WTC11 (cell line): Measurements from ENCODE around the gene EMC10. TPM values are rescaled to one million over a fixed set of nuclear protein-coding genes. Genes with fewer than 3 reads are reported as not detected.

Experiments used
- ATAC-seq: fragments of 200-7000 bp; cut with Tn5 transposase; 2 replicates; pipeline ENCODE4 v1.10.0; 2021; ENCODE audit warnings: mild to moderate bottlenecking, moderate library complexity
- CTCF ChIA-PET: fragments of 300-600 bp; sonication (Branson Sonifier 250); formaldehyde crosslinking; loops from one replicate; lab custom pipeline; 2021; ENCODE audit warnings: antibody characterized with exemption; lab: Charles Lee
- POLR2A ChIA-PET: fragments of 350-600 bp; sonication (Branson Sonifier 250); formaldehyde crosslinking; loops from one replicate; lab custom pipeline; 2021; ENCODE audit warnings: antibody characterized with exemption; lab: Charles Lee
- DNase-seq: peaks from one replicate; pipeline ENCODE4 v3.0.0; 2021; ENCODE audit warnings: low spot score
- H3K27ac Mint-ChIP-seq: 2 replicates; pipeline ENCODE4 v1.8.0; 2021; ENCODE audit warnings: mixed read lengths
- H3K27me3 Mint-ChIP-seq: 2 replicates; pipeline ENCODE4 v1.8.0; 2021; ENCODE audit warnings: low read depth, mild to moderate bottlenecking, moderate library complexity, mixed read lengths
- H3K36me3 Mint-ChIP-seq: 2 replicates; pipeline ENCODE4 v1.8.0; 2021; ENCODE audit warnings: mixed read lengths
- H3K4me1 Mint-ChIP-seq: 2 replicates; pipeline ENCODE4 v1.8.0; 2022; ENCODE audit warnings: mixed read lengths
- H3K4me3 Mint-ChIP-seq: 2 replicates; pipeline ENCODE4 v1.8.0; 2021; ENCODE audit warnings: mild to moderate bottlenecking, moderate library complexity, mixed read lengths
- H3K9me3 Mint-ChIP-seq: 2 replicates; pipeline ENCODE4 v1.8.0; 2021; ENCODE audit warnings: mixed read lengths
- ARID4B ChIP-seq: sonication (generic); formaldehyde crosslinking; IDR thresholded peaks from 2 replicates; pipeline ENCODE4 v1.8.0; 2023; ENCODE audit warnings: missing genetic modification reagents, mild to moderate bottlenecking, borderline replicate concordance
- ATF2 ChIP-seq: sonication (generic); formaldehyde crosslinking; IDR thresholded peaks from 2 replicates; pipeline ENCODE4 v1.8.1; 2022; ENCODE audit warnings: low read depth, missing genetic modification reagents, borderline replicate concordance
- CDX4 ChIP-seq: fragments of 250-450 bp; sonication (Bioruptor Pico); IDR thresholded peaks from 2 replicates; pipeline ENCODE4 v1.9.0; 2021; ENCODE audit warnings: moderate library complexity, mild to moderate bottlenecking, inconsistent platforms, borderline replicate concordance
- ELF4 ChIP-seq: sonication (generic); formaldehyde crosslinking; IDR thresholded peaks from 2 replicates; pipeline ENCODE4 v1.8.1; 2022; ENCODE audit warnings: low read depth, mild to moderate bottlenecking, moderate library complexity, missing genetic modification reagents
- GABPB1 ChIP-seq: sonication (generic); formaldehyde crosslinking; IDR thresholded peaks from 2 replicates; pipeline ENCODE4 v1.8.1; 2023; ENCODE audit warnings: mild to moderate bottlenecking, missing genetic modification reagents
- GTF2I ChIP-seq: fragments of 250-450 bp; sonication (Bioruptor Pico); conservative IDR thresholded peaks from 2 replicates; pipeline ENCODE4 v1.4.0; 2021; ENCODE audit warnings: mild to moderate bottlenecking
- MAX ChIP-seq: sonication (generic); formaldehyde crosslinking; IDR thresholded peaks from 2 replicates; pipeline ENCODE4 v1.8.0; 2022; ENCODE audit warnings: mild to moderate bottlenecking, missing genetic modification reagents
- MYBL2 ChIP-seq: sonication (generic); formaldehyde crosslinking; IDR thresholded peaks from 2 replicates; pipeline ENCODE4 v1.8.1; 2023; ENCODE audit warnings: mild to moderate bottlenecking, moderate library complexity, missing genetic modification reagents
- RELA ChIP-seq: sonication (generic); formaldehyde crosslinking; IDR thresholded peaks from 2 replicates; pipeline ENCODE4 v1.8.1; 2022; ENCODE audit warnings: missing genetic modification reagents, mild to moderate bottlenecking, borderline replicate concordance
- RORB ChIP-seq: fragments of 250-450 bp; sonication (Bioruptor Pico); IDR thresholded peaks from 2 replicates; pipeline ENCODE4 v1.9.0; 2021; ENCODE audit warnings: mild to moderate bottlenecking
- ZNF121 ChIP-seq: sonication (generic); formaldehyde crosslinking; IDR thresholded peaks from 2 replicates; pipeline ENCODE4 v1.8.0; 2023; ENCODE audit warnings: missing genetic modification reagents
- ZNF281 ChIP-seq: sonication (generic); formaldehyde crosslinking; IDR thresholded peaks from 2 replicates; pipeline ENCODE4 v1.8.0; 2023; ENCODE audit warnings: mild to moderate bottlenecking, missing genetic modification reagents
- ZNF416 ChIP-seq: fragments of 250-450 bp; sonication (Bioruptor Pico); IDR thresholded peaks from 2 replicates; pipeline ENCODE4 v1.9.0; 2021; ENCODE audit warnings: mild to moderate bottlenecking, inconsistent platforms
- ZNF512 ChIP-seq: sonication (generic); formaldehyde crosslinking; IDR thresholded peaks from 2 replicates; pipeline ENCODE4 v1.8.1; 2022; ENCODE audit warnings: missing genetic modification reagents, borderline replicate concordance
- total RNA-seq: library from RNA; stranded (reverse); gene quantifications from 3 replicates; pipeline ENCODE4 v1.2.3, GENCODE V29; 2021
- TF ChIP-seq, protein P1 (sequence below): sonication (generic); formaldehyde crosslinking; conservative IDR thresholded peaks from 2 replicates; pipeline ENCODE4 v1.8.1; 2023; ENCODE audit warnings: mild to moderate bottlenecking, low read depth, missing genetic modification reagents, moderate library complexity
- TF ChIP-seq, protein P2 (sequence below): sonication (generic); formaldehyde crosslinking; IDR thresholded peaks from 2 replicates; pipeline ENCODE4 v1.8.1; 2023; ENCODE audit warnings: mild to moderate bottlenecking, missing genetic modification reagents

Gene EMC10
- total RNA-seq, 1 experiment from 2014 or later = 114 TPM

DNA sequence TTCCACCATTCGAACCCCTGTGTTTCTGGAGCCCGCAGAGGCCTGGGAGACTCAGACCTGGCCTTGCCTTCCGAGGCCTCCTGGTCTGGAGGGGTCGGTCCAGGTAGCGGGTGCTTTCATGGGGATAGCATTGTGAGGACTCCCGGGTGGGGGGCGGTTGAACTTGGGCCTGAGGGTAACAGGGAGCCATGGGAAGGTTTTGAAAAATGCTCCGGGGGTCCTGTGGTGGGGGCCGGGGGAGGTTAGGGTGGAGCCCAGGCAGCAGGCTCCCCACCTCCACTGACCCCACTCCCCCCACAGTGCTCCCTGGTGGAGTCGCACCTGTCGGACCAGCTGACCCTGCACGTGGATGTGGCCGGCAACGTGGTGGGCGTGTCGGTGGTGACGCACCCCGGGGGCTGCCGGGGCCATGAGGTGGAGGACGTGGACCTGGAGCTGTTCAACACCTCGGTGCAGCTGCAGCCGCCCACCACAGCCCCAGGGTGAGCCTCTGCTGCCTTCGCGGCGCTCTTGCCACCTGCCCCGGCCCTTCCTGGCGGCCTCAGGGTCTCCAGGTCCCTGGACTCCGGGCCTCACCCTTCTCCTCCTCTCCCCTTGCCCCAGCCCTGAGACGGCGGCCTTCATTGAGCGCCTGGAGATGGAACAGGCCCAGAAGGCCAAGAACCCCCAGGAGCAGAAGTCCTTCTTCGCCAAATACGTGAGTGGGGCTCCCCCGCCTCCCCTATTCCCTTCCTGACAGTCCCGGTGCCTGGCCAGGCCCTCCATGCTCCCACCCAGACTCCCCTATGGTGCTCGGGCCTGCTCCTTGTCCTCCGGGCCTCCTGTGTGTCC is 4.2 kb downstream of the EMC10 start:
- ATAC-seq = no peak
- no peak overlapping the region for H3K27ac Mint-ChIP-seq
- ChIA-PET POLR2A (no interaction called here), CTCF (interaction anchor here (1.5 to 2.1 kb wide), 2 partner anchors 22 to 123 kb away, joined by 4 to 14 read pairs; no protein-coding TSS in a partner anchor)
- no peak for TF ChIP-seq GABPB1 (CRISPR knock-in tag)
- H3K4me1 Mint-ChIP-seq = peaks cover 9% of the 10 kb centered on the region
- H3K9me3 Mint-ChIP-seq = peaks cover 15% of the 10 kb centered on the region
- peaks cover 9% of the 10 kb centered on the region for H3K27me3 Mint-ChIP-seq
- no peak for DNase-seq
- H3K4me3 Mint-ChIP-seq = no peak overlapping the region
- H3K36me3 Mint-ChIP-seq = peaks cover 45% of the 10 kb centered on the region

DNA sequence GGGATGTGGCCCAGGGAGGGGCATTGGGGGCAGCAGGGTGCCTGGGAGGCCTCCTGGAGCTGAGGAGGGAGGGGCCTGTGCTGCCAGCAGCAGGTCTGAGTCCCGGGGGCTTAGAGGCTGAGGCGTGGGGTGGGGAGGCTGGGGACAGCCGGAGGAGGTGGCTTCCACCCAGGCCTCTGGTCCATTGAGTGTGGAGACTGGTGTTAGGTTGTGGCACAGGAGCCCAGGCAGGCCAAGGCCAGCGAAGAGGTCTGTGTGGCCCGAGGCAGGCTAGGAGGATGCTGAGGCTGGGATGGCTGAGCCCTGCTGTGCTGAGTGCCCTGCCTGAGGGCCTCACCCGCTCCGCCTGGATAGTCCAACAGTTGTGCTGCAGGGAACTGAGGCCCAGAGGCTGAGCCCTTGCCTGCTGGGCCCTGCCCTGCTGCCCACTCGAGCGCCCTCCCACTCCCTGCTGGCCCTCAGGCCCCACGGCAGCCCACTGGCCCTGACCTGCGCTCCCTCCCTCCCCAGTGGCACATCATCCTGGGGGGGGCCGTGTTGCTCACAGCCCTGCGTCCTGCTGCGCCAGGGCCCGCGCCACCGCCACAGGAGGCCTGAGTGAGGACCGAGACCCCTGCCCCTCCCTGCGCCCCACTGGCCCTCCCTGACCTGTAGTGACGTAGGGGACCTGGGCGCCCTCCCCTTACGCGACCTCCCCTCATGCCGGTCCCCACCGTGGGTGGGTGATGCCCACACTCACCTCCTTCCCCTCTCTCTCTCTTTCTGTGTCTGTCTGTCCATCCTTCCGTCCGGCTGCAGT is 5.2 kb downstream of the EMC10 start:
- CTCF ChIA-PET = no interaction called here
- H3K27me3 Mint-ChIP-seq = peaks cover 17% of the 10 kb centered on the region
- H3K27ac Mint-ChIP-seq = no peak overlapping the region
- no peak overlapping the region for H3K4me3 Mint-ChIP-seq
- H3K4me1 Mint-ChIP-seq = peaks cover 9% of the 10 kb centered on the region
- H3K36me3 Mint-ChIP-seq = peaks cover 51% of the 10 kb centered on the region
- DNase-seq = no peak
- POLR2A ChIA-PET = no interaction called here
- ATAC-seq = no peak
- H3K9me3 Mint-ChIP-seq = peaks cover 22% of the 10 kb centered on the region
- TF ChIP-seq ZNF512 = no peak
- no peak for TF ChIP-seq MAX
- TF ChIP-seq, protein P1, sequence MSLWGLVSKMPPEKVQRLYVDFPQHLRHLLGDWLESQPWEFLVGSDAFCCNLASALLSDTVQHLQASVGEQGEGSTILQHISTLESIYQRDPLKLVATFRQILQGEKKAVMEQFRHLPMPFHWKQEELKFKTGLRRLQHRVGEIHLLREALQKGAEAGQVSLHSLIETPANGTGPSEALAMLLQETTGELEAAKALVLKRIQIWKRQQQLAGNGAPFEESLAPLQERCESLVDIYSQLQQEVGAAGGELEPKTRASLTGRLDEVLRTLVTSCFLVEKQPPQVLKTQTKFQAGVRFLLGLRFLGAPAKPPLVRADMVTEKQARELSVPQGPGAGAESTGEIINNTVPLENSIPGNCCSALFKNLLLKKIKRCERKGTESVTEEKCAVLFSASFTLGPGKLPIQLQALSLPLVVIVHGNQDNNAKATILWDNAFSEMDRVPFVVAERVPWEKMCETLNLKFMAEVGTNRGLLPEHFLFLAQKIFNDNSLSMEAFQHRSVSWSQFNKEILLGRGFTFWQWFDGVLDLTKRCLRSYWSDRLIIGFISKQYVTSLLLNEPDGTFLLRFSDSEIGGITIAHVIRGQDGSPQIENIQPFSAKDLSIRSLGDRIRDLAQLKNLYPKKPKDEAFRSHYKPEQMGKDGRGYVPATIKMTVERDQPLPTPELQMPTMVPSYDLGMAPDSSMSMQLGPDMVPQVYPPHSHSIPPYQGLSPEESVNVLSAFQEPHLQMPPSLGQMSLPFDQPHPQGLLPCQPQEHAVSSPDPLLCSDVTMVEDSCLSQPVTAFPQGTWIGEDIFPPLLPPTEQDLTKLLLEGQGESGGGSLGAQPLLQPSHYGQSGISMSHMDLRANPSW = no peak
- TF ChIP-seq RORB (CRISPR knock-in tag) = no peak
- no peak for TF ChIP-seq ZNF121
- no peak for TF ChIP-seq CDX4 (CRISPR knock-in tag)
- TF ChIP-seq RELA (CRISPR knock-in tag) = no peak
- no peak for TF ChIP-seq ZNF281
- no peak for TF ChIP-seq ZNF416 (CRISPR knock-in tag)
- TF ChIP-seq ELF4 = no peak
- no peak for TF ChIP-seq ATF2 (CRISPR knock-in tag)
- TF ChIP-seq MYBL2 (CRISPR knock-in tag) = no peak
- no peak for TF ChIP-seq GTF2I (CRISPR knock-in tag)
- TF ChIP-seq, protein P2, sequence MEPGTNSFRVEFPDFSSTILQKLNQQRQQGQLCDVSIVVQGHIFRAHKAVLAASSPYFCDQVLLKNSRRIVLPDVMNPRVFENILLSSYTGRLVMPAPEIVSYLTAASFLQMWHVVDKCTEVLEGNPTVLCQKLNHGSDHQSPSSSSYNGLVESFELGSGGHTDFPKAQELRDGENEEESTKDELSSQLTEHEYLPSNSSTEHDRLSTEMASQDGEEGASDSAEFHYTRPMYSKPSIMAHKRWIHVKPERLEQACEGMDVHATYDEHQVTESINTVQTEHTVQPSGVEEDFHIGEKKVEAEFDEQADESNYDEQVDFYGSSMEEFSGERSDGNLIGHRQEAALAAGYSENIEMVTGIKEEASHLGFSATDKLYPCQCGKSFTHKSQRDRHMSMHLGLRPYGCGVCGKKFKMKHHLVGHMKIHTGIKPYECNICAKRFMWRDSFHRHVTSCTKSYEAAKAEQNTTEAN (CRISPR knock-in tag) = no peak
- no peak for TF ChIP-seq ARID4B (CRISPR knock-in tag)
